Gastroesophageal sphincter (tissue), 3 donors: Measurements from ENCODE around the gene UBE4A.

Experiments used
- POLR2A ChIP-seq, 2 donors: fragments of 450-650 bp; IDR thresholded peaks; one replicate each; pipeline ENCODE4 v1.6.1; 2017; ENCODE audit warnings: antibody characterized with exemption in 2 of 2, mild to moderate bottlenecking in 2 of 2, moderate library complexity in 1 of 2
- TF ChIP-seq, protein P1 (sequence below), 4 experiments: fragments of 200-600 bp in 2 of 4; fragments of 450-650 bp in 2 of 4; sonication (generic) in 1 of 4; IDR thresholded peaks; one replicate each; pipeline ENCODE4 v1.5.1; 2017 to 2019; ENCODE audit warnings: antibody characterized with exemption in 4 of 4, mild to moderate bottlenecking in 2 of 4, moderate library complexity in 2 of 4

GRCh38 chr11:118411530-118411929, 52.1 kb downstream of the UBE4A start:
- TF ChIP-seq, protein P1, sequence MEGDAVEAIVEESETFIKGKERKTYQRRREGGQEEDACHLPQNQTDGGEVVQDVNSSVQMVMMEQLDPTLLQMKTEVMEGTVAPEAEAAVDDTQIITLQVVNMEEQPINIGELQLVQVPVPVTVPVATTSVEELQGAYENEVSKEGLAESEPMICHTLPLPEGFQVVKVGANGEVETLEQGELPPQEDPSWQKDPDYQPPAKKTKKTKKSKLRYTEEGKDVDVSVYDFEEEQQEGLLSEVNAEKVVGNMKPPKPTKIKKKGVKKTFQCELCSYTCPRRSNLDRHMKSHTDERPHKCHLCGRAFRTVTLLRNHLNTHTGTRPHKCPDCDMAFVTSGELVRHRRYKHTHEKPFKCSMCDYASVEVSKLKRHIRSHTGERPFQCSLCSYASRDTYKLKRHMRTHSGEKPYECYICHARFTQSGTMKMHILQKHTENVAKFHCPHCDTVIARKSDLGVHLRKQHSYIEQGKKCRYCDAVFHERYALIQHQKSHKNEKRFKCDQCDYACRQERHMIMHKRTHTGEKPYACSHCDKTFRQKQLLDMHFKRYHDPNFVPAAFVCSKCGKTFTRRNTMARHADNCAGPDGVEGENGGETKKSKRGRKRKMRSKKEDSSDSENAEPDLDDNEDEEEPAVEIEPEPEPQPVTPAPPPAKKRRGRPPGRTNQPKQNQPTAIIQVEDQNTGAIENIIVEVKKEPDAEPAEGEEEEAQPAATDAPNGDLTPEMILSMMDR (IDR thresholded peaks at IDR 0.05) = no peak
- TF ChIP-seq POLR2A (IDR thresholded peaks at IDR 0.05) = no peak
